ENCODE measurements around the gene UTP3. TPM values are rescaled to one million over a fixed set of nuclear protein-coding genes. Genes with fewer than 3 reads are reported as not detected.

UTP3 gene
- total RNA-seq, 4 donors from 2014 or later = 3.7 to 23.1 (median 19.4) TPM

- no peaks in the 10 kb centered on the region for H3K27me3 ChIP-seq
- WGBS, 2 donors (ENCODE audit: low coverage in 1 of 2) = 70 to 83% methylated on average over 5 of the region's 5 CpGs
- H3K9me3 ChIP-seq = no peaks in the 10 kb centered on the region
- H3K4me3 ChIP-seq = no peak overlapping the region
- H3K36me3 ChIP-seq = no peaks in the 10 kb centered on the region
- TF ChIP-seq CTCF (IDR thresholded peaks at IDR 0.05) (no peak), EP300 (IDR thresholded peaks at IDR 0.05; ENCODE audit: low read depth) (no peak), POLR2A (IDR thresholded peaks at IDR 0.05) (no peak), POLR2AphosphoS5 (IDR thresholded peaks at IDR 0.05) (no peak)
- no peak for DNase-seq
- in situ Hi-C loops (cut with MboI; ENCODE audit: low pct_ligation_motif_present in 1 of 4, low pct_unique_long_range_greater_than_20kb in 1 of 4, low sequenced_read_pairs in 3 of 4) (no loop called here), intact Hi-C loops (cut with DNase I; ENCODE audit: low total_unique reads) (no loop called here)
- H3K27ac ChIP-seq = peak overlapping the region in 1 of 4 donors; percentile 18
- H3K4me1 ChIP-seq = peaks cover 0 to 22% (median 2%) of the 10 kb centered on the region in 4 donors
Measured at GRCh38 chr4:70714079-70714887, 26.0 kb downstream of the UTP3 start.

- Histone ChIP-seq H3K4me3 (no peak overlapping the region), H3K36me3 (no peaks in the 10 kb centered on the region), H3K27ac (peak overlapping the region in 2 of 4 donors; percentile 5 to 21), H3K9me3 (no peaks in the 10 kb centered on the region), H3K27me3 (no peaks in the 10 kb centered on the region), H3K4me1 (peaks cover 0 to 17% (median 2%) of the 10 kb centered on the region in 4 donors)
- WGBS, 2 donors (ENCODE audit: low coverage in 1 of 2) = 29 to 68% methylated on average over 1 to 6 of the region's 6 CpGs
- TF ChIP-seq POLR2A (IDR thresholded peaks at IDR 0.05) = no peak
- TF ChIP-seq CTCF (IDR thresholded peaks at IDR 0.05) = no peak
- TF ChIP-seq POLR2AphosphoS5 (IDR thresholded peaks at IDR 0.05) = no peak
- TF ChIP-seq EP300 (IDR thresholded peaks at IDR 0.05; ENCODE audit: low read depth) = no peak
- in situ Hi-C loops (cut with MboI; ENCODE audit: low pct_ligation_motif_present in 1 of 4, low pct_unique_long_range_greater_than_20kb in 1 of 4, low sequenced_read_pairs in 3 of 4) = no loop called here
- DNase-seq = no peak
- intact Hi-C loops (cut with DNase I; ENCODE audit: low total_unique reads) = no loop called here
Measured at GRCh38 chr4:70715097-70715496, 26.8 kb downstream of the UTP3 start.

GRCh38 chr4:70718811-70719604 lies 30.7 kb downstream of the UTP3 start:
- H3K4me3 ChIP-seq = no peak overlapping the region
- H3K9me3 ChIP-seq = no peaks in the 10 kb centered on the region
- DNase-seq = no peak
- no peaks in the 10 kb centered on the region for H3K36me3 ChIP-seq
- in situ Hi-C loops (cut with MboI; ENCODE audit: low pct_ligation_motif_present in 1 of 4, low pct_unique_long_range_greater_than_20kb in 1 of 4, low sequenced_read_pairs in 3 of 4) (no loop called here), intact Hi-C loops (cut with DNase I; ENCODE audit: low total_unique reads) (no loop called here)
- no peaks in the 10 kb centered on the region for H3K27me3 ChIP-seq
- no peak for TF ChIP-seq CTCF (IDR thresholded peaks at IDR 0.05)
- TF ChIP-seq POLR2AphosphoS5 (IDR thresholded peaks at IDR 0.05) = no peak
- TF ChIP-seq POLR2A (IDR thresholded peaks at IDR 0.05) = no peak
- no peak for TF ChIP-seq EP300 (IDR thresholded peaks at IDR 0.05; ENCODE audit: low read depth)
- H3K27ac ChIP-seq = no peak overlapping the region
- WGBS, 2 donors (ENCODE audit: low coverage in 1 of 2) = 40 to 93% methylated on average over 1 to 13 of the region's 13 CpGs
- peaks cover 0 to 13% (median 2%) of the 10 kb centered on the region in 4 donors for H3K4me1 ChIP-seq

- no peak for TF ChIP-seq CTCF (IDR thresholded peaks at IDR 0.05)
- peak in 1 of 3 donors; percentile 9 for TF ChIP-seq POLR2AphosphoS5 (IDR thresholded peaks at IDR 0.05)
- no peak for TF ChIP-seq POLR2A (IDR thresholded peaks at IDR 0.05)
- no peak for TF ChIP-seq EP300 (IDR thresholded peaks at IDR 0.05; ENCODE audit: low read depth)
- DNase-seq = no peak
- Histone ChIP-seq H3K27ac (peak within 1 kb of the TSS; percentile 40 to 71 (median 54)), H3K9me3 (no peaks in the 10 kb centered on the region), H3K4me3 (peak within 1 kb of the TSS in 3 of 4 donors; percentile 21 to 39 (median 23)), H3K27me3 (no peaks in the 10 kb centered on the region), H3K4me1 (peaks cover 0 to 9% (median 0%) of the 10 kb centered on the region in 4 donors), H3K36me3 (no peaks in the 10 kb centered on the region)
- 51 to 100% methylated on average over 2 to 3 of the region's 3 CpGs for WGBS, 2 donors (ENCODE audit: low coverage in 1 of 2)
- intact Hi-C loops (cut with DNase I; ENCODE audit: low total_unique reads) (no loop called here), in situ Hi-C loops (cut with MboI; ENCODE audit: low pct_ligation_motif_present in 1 of 4, low pct_unique_long_range_greater_than_20kb in 1 of 4, low sequenced_read_pairs in 3 of 4) (no loop called here)
Measured at GRCh38 chr4:70721747-70722146, 33.4 kb downstream of the UTP3 start, which contains the start of gene RUFY3. Gene RUFY3 (plus strand): TSS chr4:70721964. CDS start chr4:70722574, 610 bp downstream.

Data from transverse colon (tissue), 4 donors.